Small intestine (tissue), 7 donors: ENCODE measurements around the gene C9orf153. TPM values are rescaled to one million over a fixed set of nuclear protein-coding genes. Genes with fewer than 3 reads are reported as not detected.
A peak's percentile ranks its signal among the peaks of the same experiment; 100 is the strongest.

Experiments
- DNase-seq, 2 donors: peaks; one replicate each; pipeline versions ENCODE4 v3.0.0 to v3.0.0-alpha.2; 2013
- FAIRE-seq: peaks from 2 replicates; lab custom pipeline; 2012; peaks lifted over from hg19 to GRCh38; lab: Jason Lieb, UNC
- H3K27ac ChIP-seq, 3 donors: one replicate each; pipeline ENCODE4 v1.5.1; 2013; ENCODE audit warnings: low read length in 2 of 3, mild to moderate bottlenecking in 2 of 3, control low read depth in 1 of 3, inconsistent platforms in 1 of 3, low read depth in 1 of 3, moderate library complexity in 1 of 3
- H3K27me3 ChIP-seq, 3 donors: one replicate each; pipeline ENCODE4 v1.6.1; 2013; ENCODE audit warnings: low read length in 3 of 3, inconsistent platforms in 1 of 3; ENCODE audit not compliant: control insufficient read depth in 3 of 3, insufficient read depth in 3 of 3
- H3K36me3 ChIP-seq, 3 donors: one replicate each; pipeline ENCODE4 v1.6.1; 2013; ENCODE audit warnings: low read length in 3 of 3, inconsistent platforms in 1 of 3, low read depth in 1 of 3, mild to moderate bottlenecking in 1 of 3, moderate library complexity in 1 of 3; ENCODE audit not compliant: control insufficient read depth in 3 of 3, insufficient read depth in 2 of 3
- H3K4me1 ChIP-seq, 3 donors: one replicate each; pipeline ENCODE4 v1.6.1; 2013; ENCODE audit warnings: low read length in 2 of 3, inconsistent platforms in 1 of 3, low read depth in 1 of 3, mild to moderate bottlenecking in 1 of 3, moderate library complexity in 1 of 3; ENCODE audit not compliant: control insufficient read depth in 3 of 3, insufficient read depth in 2 of 3
- H3K4me3 ChIP-seq, 3 donors: one replicate each; pipeline ENCODE4 v1.5.1; 2013; ENCODE audit warnings: low read length in 3 of 3, control low read depth in 1 of 3, inconsistent platforms in 1 of 3, low read depth in 1 of 3, mild to moderate bottlenecking in 1 of 3, moderate library complexity in 1 of 3
- H3K9me3 ChIP-seq, 2 donors: one replicate each; pipeline ENCODE4 v1.6.1; 2013; ENCODE audit warnings: low read depth in 1 of 2, low read length in 1 of 2; ENCODE audit not compliant: control insufficient read depth in 2 of 2, insufficient read depth in 1 of 2
- WGBS, 3 donors: extraction: QIAGEN DNeasy Blood & Tissue Kit; methylation state at CpG; one replicate each; pipeline ENCODE4 v1.1.7; 2013; 5-methylcytosine and 5-hydroxymethylcytosine counted together
- polyA plus RNA-seq, 4 donors: library from polyadenylated mRNA; stranded (reverse) in 3 of 4; unstranded in 1 of 4; fragments of 200-250 nt in 3 of 4; fragments of 120-200 nt in 1 of 4; gene quantifications; one replicate each; pipeline versions ENCODE4 v1.2.1 to v1.2.3, GENCODE V29; 2013
- donor health status: healthy with polysubstance abuse.
- donor health status: control.
- donor health status: control.
- donor health status: Bipolar disorder and iron deficiency.
- donor health status: healthy.

The C9orf153 gene
- polyA plus RNA-seq, 4 donors = 0.04 to 0.10 TPM; not detected in 2

DNA sequence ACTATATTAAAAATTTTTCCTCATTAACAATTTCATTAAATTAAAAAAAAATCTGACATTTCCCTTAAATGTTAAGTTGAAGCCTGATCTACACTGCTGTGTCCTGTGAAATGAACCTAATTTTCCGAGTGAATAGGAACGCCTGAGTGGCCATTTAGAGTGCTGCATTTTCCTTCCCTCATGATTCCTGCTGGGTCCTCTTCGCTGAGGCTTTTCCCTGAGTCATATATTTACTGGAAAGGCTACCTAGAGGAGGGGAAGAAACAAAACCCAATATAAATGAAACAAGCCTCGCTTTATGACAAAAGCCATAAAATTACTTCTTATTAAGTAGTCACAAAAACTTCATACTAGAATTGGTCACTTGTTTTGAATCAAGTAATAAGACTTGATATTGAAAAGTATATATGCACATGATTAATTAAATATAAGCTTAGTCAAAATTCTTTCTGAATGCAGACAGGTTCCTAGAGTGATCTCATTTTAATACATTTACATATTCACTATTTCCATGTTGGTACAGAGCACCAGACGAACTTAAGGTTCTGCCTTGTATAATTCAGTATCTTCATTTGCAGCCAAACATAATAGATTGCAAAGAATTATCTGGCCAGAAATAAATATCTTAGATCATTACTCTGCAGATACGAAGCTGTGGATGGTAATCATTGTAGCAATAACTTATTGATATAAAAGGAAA is 29.2 kb upstream of the C9orf153 start:
- Histone ChIP-seq H3K9me3 (no peaks in the 10 kb centered on the region), H3K4me3 (no peak overlapping the region), H3K36me3 (peaks cover 2 to 4% (median 2%) of the 10 kb centered on the region in 3 donors), H3K4me1 (no peaks in the 10 kb centered on the region), H3K27ac (no peak overlapping the region), H3K27me3 (no peaks in the 10 kb centered on the region)
- 91 to 92% (median 91%) methylated on average over 6 of the region's 6 CpGs for WGBS, 3 donors
- FAIRE-seq = no peak
- DNase-seq = no peak

DNA sequence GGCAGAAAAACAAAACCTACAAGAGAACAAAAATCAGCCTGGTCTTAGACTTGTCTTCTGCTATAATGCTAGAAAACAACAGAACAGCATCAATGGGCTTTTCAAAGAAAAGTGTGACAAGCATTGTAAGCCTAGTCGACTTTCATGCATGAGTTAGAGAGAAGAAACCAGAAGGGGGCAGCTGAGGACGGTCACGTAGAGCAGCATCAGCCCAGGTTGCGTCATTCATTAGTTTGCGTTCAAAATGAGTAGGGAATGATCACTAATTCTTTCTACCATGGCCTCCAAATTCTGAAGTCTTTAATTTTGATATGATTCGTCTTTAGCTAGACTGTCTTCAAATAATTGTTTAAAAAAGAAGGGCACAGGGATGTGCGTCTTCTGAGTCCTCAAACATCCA is 27.6 kb upstream of the C9orf153 start:
- 63 to 83% (median 70%) methylated on average over 7 of the region's 7 CpGs for WGBS, 3 donors
- no peak overlapping the region for H3K27ac ChIP-seq
- peak in 1 of 2 donors; percentile 40 for DNase-seq
- no peak overlapping the region for H3K4me3 ChIP-seq
- H3K9me3 ChIP-seq = no peaks in the 10 kb centered on the region
- H3K4me1 ChIP-seq = peaks cover 0 to 8% (median 5%) of the 10 kb centered on the region in 3 donors
- FAIRE-seq = no peak
- H3K27me3 ChIP-seq = no peaks in the 10 kb centered on the region
- peaks cover 0 to 2% (median 2%) of the 10 kb centered on the region in 3 donors for H3K36me3 ChIP-seq

DNA sequence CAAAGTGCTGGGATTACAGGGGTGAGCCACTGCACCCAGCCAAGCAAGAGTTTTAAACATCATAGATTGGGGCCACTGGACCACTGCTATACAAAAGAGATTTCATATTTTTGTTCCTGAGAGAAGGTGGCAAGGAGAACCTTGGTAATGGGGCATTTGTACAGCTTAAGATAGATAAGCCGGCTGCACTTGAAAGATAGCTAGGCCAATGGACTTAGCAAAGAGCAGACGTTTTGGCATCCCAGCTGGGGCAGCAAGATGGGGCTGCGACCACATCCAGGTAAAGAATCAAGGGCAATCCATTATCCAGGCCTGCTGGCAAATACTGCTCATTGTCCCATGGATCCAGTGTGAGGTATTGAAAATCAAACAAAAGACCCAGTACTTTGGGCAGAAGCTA is 26.8 kb upstream of the C9orf153 start:
- Histone ChIP-seq H3K4me3 (no peak overlapping the region), H3K4me1 (peaks cover 0 to 9% (median 5%) of the 10 kb centered on the region in 3 donors), H3K27ac (no peak overlapping the region), H3K36me3 (peaks cover 0 to 2% (median 2%) of the 10 kb centered on the region in 3 donors), H3K27me3 (no peaks in the 10 kb centered on the region), H3K9me3 (no peaks in the 10 kb centered on the region)
- FAIRE-seq = no peak
- no peak for DNase-seq
- WGBS, 3 donors = 44 to 60% (median 49%) methylated on average over 3 of the region's 3 CpGs

DNA sequence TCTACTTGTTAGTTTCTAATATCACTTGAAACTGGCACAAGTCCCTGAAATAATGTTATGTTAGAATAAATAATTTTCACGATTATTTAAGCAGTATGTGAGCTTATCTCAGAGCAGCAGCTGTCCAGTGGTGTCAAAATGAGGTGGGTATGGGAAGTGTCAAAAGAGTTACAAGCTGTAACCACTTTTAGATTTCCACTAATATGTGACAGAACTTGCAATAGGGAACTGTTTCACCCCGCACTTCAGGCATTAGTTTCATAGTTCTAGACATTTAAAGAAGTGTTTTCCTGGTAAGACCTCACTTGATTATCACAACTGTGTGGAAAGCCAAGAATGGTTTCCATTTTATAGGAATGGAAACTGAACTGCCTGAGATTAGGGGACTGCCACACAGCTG is 25.8 kb upstream of the C9orf153 start:
- Histone ChIP-seq H3K27me3 (no peaks in the 10 kb centered on the region), H3K9me3 (no peaks in the 10 kb centered on the region), H3K4me3 (no peak overlapping the region), H3K27ac (no peak overlapping the region), H3K4me1 (peaks cover 2 to 11% (median 9%) of the 10 kb centered on the region in 3 donors), H3K36me3 (peaks cover 0 to 2% (median 2%) of the 10 kb centered on the region in 3 donors)
- 60 to 64% (median 63%) methylated on average over 2 of the region's 2 CpGs for WGBS, 3 donors
- FAIRE-seq (no peak), DNase-seq (no peak)

DNA sequence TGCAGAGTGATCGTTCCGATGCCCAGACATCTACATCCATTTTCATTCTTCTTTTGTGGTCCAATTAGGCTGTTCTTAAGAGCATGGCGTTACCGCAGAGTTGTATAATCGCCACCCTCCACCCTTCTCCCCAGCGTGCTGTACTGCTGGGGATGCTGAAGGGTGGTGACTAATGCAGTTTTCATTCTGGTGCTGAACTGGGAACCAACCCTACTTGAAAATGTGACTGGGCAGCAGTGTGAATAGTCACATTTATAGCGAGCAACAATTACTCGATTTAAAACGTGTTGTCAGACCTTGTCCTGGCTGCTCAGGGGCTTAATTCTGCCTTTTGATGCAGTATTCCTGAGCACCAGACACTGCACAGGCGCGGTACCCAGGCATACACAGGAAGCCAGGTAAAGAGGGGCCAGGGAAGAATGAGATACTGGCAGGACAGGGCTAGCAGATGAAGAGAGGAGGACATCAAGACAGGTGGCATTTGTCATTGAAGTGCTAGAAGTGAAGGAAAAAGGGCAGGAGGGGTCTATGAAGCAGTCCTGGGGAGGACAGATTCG is 23.6 kb upstream of the C9orf153 start:
- no peaks in the 10 kb centered on the region for H3K9me3 ChIP-seq
- peaks cover 0 to 5% (median 2%) of the 10 kb centered on the region in 3 donors for H3K36me3 ChIP-seq
- no peak for FAIRE-seq
- no peaks in the 10 kb centered on the region for H3K27me3 ChIP-seq
- H3K4me1 ChIP-seq = peaks cover 6 to 16% (median 15%) of the 10 kb centered on the region in 3 donors
- peak overlapping the region; percentile 53 to 89 (median 83) for H3K4me3 ChIP-seq
- WGBS, 3 donors = 7 to 13% (median 7%) methylated on average over 12 of the region's 12 CpGs
- no peak for DNase-seq
- peak overlapping the region; percentile 92 to 97 (median 96) for H3K27ac ChIP-seq

DNA sequence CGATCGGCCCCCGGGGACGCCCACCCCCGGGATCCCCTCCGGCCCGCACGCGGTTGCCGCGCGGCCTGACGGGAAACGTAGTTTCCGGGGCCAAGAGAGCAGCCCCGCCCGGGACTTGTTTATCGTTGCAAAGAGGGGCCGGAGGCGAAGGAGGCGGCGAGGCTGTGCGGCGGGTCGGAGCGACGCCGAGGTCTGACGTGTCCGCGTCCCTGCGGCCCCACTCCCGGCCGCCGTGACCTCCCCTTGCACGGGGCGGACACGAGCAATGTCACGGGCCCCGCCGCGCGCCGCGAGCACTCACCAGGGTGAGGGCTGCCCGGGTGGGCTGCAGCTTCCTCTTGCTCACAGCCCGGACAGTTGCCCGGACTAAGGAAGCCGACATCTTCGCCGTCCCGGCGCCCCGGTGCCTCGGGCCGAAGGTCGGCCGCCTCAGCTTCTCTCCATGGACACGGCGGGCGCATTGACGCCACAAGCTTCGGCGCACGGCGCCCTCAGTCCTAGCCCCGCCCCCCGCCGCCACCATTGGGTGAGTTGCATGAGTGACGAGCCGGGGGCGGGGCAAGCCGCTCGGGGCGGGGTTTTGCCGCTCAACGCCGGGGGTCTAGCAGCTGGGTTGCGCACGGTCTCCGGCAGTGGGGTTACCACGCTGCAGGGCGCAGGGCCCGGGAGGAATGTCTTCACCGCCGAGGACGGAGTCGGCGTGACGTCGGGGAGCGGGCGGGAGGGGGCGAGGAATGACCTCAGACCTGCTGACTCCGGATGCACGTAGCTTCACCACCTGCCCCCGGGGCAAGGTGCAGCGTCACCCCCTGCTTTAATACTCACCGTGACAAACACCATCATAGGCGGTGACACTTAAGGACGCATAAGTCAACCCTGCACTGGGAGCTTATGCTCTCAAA is 22.9 kb upstream of the C9orf153 start, which contains the start of gene ISCA1:
Gene ISCA1 (minus strand): TSS at position 462 of the 902 bp plus-strand sequence. CDS start 80 bp downstream, at position 382.
- FAIRE-seq (no peak), DNase-seq (peak; percentile 95 to 98)
- 0 to 1% (median 0%) methylated on average over 74 to 101 of the region's 101 CpGs for WGBS, 3 donors
- Histone ChIP-seq H3K4me1 (peaks cover 6 to 16% (median 15%) of the 10 kb centered on the region in 3 donors), H3K36me3 (peaks cover 0 to 5% (median 2%) of the 10 kb centered on the region in 3 donors), H3K27me3 (no peaks in the 10 kb centered on the region), H3K4me3 (peak within 1 kb of the TSS; percentile 53 to 89 (median 83)), H3K27ac (peak within 1 kb of the TSS; percentile 92 to 97 (median 96)), H3K9me3 (no peaks in the 10 kb centered on the region)

DNA sequence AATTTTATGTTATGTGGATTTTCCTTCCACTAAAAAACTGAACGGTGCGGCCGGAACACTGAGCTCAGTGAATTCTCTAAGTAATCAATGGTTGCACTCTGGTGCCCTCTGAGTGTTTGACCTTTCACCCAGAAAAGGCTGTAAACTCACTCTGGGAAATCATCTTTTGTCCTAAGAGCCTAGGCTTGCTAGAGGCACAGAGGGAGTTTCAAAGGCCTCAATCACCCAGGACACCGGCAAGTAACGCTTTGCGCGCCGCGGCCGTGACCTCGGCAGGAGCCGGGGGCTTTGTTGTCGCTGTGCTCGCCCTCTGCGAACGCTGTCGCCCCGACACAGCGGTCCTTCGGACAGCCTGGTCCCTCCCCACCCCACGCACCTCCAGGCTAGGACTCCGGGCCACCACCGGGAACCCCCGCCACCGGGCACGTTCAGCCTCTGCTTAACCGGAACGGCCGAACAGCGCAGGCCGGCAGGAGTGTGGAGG is 22.2 kb upstream of the C9orf153 start:
- H3K36me3 ChIP-seq = peaks cover 0 to 5% (median 0%) of the 10 kb centered on the region in 3 donors
- no peaks in the 10 kb centered on the region for H3K27me3 ChIP-seq
- H3K4me1 ChIP-seq = peaks cover 6 to 17% (median 15%) of the 10 kb centered on the region in 3 donors
- H3K9me3 ChIP-seq = no peaks in the 10 kb centered on the region
- peak; percentile 79 to 83 for DNase-seq
- no peak for FAIRE-seq
- WGBS, 3 donors = 0 to 1% (median 0%) methylated on average over 30 to 31 of the region's 31 CpGs
- H3K27ac ChIP-seq = peak overlapping the region; percentile 92 to 97 (median 96)
- H3K4me3 ChIP-seq = peak overlapping the region; percentile 53 to 89 (median 83)

DNA sequence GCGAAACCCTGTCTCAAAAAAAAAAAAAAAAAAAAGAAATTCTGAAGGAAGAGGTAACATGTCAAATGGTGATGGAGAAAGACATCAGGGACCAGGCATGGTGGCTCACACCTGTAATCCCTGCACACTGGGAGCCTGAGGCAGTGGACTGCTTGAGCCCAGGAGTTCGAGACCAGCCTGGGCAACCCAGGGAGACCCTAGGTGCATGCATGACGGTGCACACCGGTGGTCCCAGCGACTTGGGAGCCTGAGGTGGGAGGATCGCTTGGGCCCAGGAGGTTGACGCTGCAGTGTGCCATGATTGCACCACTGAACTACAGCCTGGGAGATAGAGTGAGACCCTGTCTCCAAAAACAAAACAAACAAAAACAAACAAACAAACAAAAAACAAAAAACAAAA is 21.1 kb upstream of the C9orf153 start:
- no peaks in the 10 kb centered on the region for H3K9me3 ChIP-seq
- no peak overlapping the region for H3K27ac ChIP-seq
- no peaks in the 10 kb centered on the region for H3K27me3 ChIP-seq
- H3K4me1 ChIP-seq = peaks cover 6 to 17% (median 15%) of the 10 kb centered on the region in 3 donors
- no peak overlapping the region for H3K4me3 ChIP-seq
- peaks cover 0 to 8% (median 0%) of the 10 kb centered on the region in 3 donors for H3K36me3 ChIP-seq
- FAIRE-seq = no peak
- no peak for DNase-seq
- WGBS, 3 donors = 93 to 96% (median 95%) methylated on average over 7 of the region's 7 CpGs
